Gastrocnemius medialis (tissue), 4 donors: ENCODE measurements around the gene UNC5A. TPM values are rescaled to one million over a fixed set of nuclear protein-coding genes. Genes with fewer than 3 reads are reported as not detected.

Experiments used
- ATAC-seq, 2 donors: fragments of 150-250 bp; one replicate each; pipeline ENCODE4 v1.9.1; 2016
- DNase-seq, 2 donors: peaks; one replicate each; pipeline ENCODE4 v3.0.0-alpha.2; 2019
- H3K27ac ChIP-seq, 4 donors: fragments of 200-600 bp; sonication (generic); 1 replicate in 1 of 4; 2 replicates in 3 of 4; pipeline ENCODE4 v1.5.1; 2016 to 2018; ENCODE audit warnings: mild to moderate bottlenecking in 2 of 4, moderate library complexity in 1 of 4
- H3K27me3 ChIP-seq, 3 donors: fragments of 200-600 bp; sonication (generic) in 2 of 3; 1 replicate in 1 of 3; 2 replicates in 2 of 3; pipeline versions ENCODE4 v1.5.1 to v1.6.0; 2016 to 2019; ENCODE audit warnings: mild to moderate bottlenecking in 1 of 3, moderate library complexity in 1 of 3
- H3K36me3 ChIP-seq, 2 donors: fragments of 200-600 bp; sonication (generic) in 1 of 2; one replicate each; pipeline ENCODE4 v1.5.1; 2017 to 2018
- H3K4me1 ChIP-seq, 2 donors: fragments of 200-600 bp; sonication (generic) in 1 of 2; one replicate each; pipeline ENCODE4 v1.5.1; 2016 to 2017; ENCODE audit warnings: mild to moderate bottlenecking in 2 of 2
- H3K4me3 ChIP-seq, 4 donors: fragments of 200-600 bp; sonication (generic) in 3 of 4; 1 replicate in 1 of 4; 2 replicates in 3 of 4; pipeline ENCODE4 v1.5.1; 2016 to 2019; ENCODE audit warnings: mild to moderate bottlenecking in 2 of 4
- H3K9me3 ChIP-seq, 3 donors: fragments of 200-600 bp; sonication (generic) in 2 of 3; 1 replicate in 1 of 3; 2 replicates in 2 of 3; pipeline ENCODE4 v1.5.1; 2016 to 2019
- CTCF ChIP-seq, 5 experiments: fragments of 450-650 bp in 3 of 5; fragments of 200-600 bp in 2 of 5; sonication (generic) in 2 of 5; IDR thresholded peaks in 4 of 5; conservative IDR thresholded peaks in 1 of 5; 1 replicate in 4 of 5; 2 replicates in 1 of 5; pipeline ENCODE4 v1.5.1; 2016 to 2019; ENCODE audit warnings: antibody characterized with exemption in 5 of 5, mild to moderate bottlenecking in 3 of 5, moderate library complexity in 3 of 5
- POLR2A ChIP-seq, 2 donors: fragments of 450-650 bp; IDR thresholded peaks; one replicate each; pipeline ENCODE4 v1.6.1; 2017; ENCODE audit warnings: antibody characterized with exemption in 2 of 2, mild to moderate bottlenecking in 2 of 2, moderate library complexity in 2 of 2
- in situ Hi-C, 4 donors: fragments of 200-750 bp; cut with MboI; loops; one replicate each; pipeline versions ENCODE4 v1.15.0 to v1.8.0; 2017; ENCODE audit warnings: low sequenced_read_pairs in 4 of 4
- intact Hi-C: fragments of 100-400 bp; cut with DNase I; formaldehyde crosslinking; loops from one replicate; pipeline ENCODE4 v1.15.1; 2023; ENCODE audit warnings: low total_unique reads
- total RNA-seq, 4 donors: library from RNA; depleted of rRNA; stranded (reverse); fragments of >200 nt; gene quantifications; one replicate each; pipeline versions ENCODE4 v1.1.0 to v1.2.3, GENCODE V29; 2016

The UNC5A gene
- total RNA-seq, 4 donors from 2014 or later = 0.10 to 0.55 TPM; not detected in 2

- H3K27me3 ChIP-seq = peaks cover 2 to 23% (median 12%) of the 10 kb centered on the region in 3 donors
- in situ Hi-C loops = no loop called here
- ATAC-seq = no peak
- H3K27ac ChIP-seq = no peak overlapping the region
- intact Hi-C loops = no loop called here
- no peaks in the 10 kb centered on the region for H3K36me3 ChIP-seq
- no peak overlapping the region for H3K4me3 ChIP-seq
- no peaks in the 10 kb centered on the region for H3K9me3 ChIP-seq
- TF ChIP-seq CTCF (IDR thresholded peaks at IDR 0.05 in 4 of 5, conservative IDR thresholded peaks at IDR 0.05 in 1 of 5) = no peak
- no peak for TF ChIP-seq POLR2A (IDR thresholded peaks at IDR 0.05)
- H3K4me1 ChIP-seq = no peaks in the 10 kb centered on the region
- no peak for DNase-seq
Measured at GRCh38 chr5:176860381-176860780, 50.0 kb downstream of the UNC5A start.

GRCh38 chr5:176861276-176861675, 50.9 kb downstream of the UNC5A start:
- no peaks in the 10 kb centered on the region for H3K9me3 ChIP-seq
- no peaks in the 10 kb centered on the region for H3K4me1 ChIP-seq
- ATAC-seq = no peak
- H3K4me3 ChIP-seq = no peak overlapping the region
- peaks cover 2 to 32% (median 21%) of the 10 kb centered on the region in 3 donors for H3K27me3 ChIP-seq
- intact Hi-C loops (no loop called here), in situ Hi-C loops (no loop called here)
- no peak for DNase-seq
- H3K27ac ChIP-seq = no peak overlapping the region
- TF ChIP-seq CTCF (IDR thresholded peaks at IDR 0.05 in 4 of 5, conservative IDR thresholded peaks at IDR 0.05 in 1 of 5) (no peak), POLR2A (IDR thresholded peaks at IDR 0.05) (no peak)
- H3K36me3 ChIP-seq = no peaks in the 10 kb centered on the region

- DNase-seq (no peak), ATAC-seq (no peak)
- no peaks in the 10 kb centered on the region for H3K36me3 ChIP-seq
- H3K4me3 ChIP-seq = no peak overlapping the region
- intact Hi-C loops = no loop called here
- no peaks in the 10 kb centered on the region for H3K4me1 ChIP-seq
- H3K27me3 ChIP-seq = peaks cover 8 to 42% (median 32%) of the 10 kb centered on the region in 3 donors
- in situ Hi-C loops = no loop called here
- no peaks in the 10 kb centered on the region for H3K9me3 ChIP-seq
- TF ChIP-seq POLR2A (IDR thresholded peaks at IDR 0.05) (no peak), CTCF (IDR thresholded peaks at IDR 0.05 in 4 of 5, conservative IDR thresholded peaks at IDR 0.05 in 1 of 5) (no peak)
- no peak overlapping the region for H3K27ac ChIP-seq
Measured at GRCh38 chr5:176862330-176862995, 52.1 kb downstream of the UNC5A start.

GRCh38 chr5:176863041-176863764, 52.8 kb downstream of the UNC5A start:
- H3K4me1 ChIP-seq = no peaks in the 10 kb centered on the region
- in situ Hi-C loops (no loop called here), intact Hi-C loops (no loop called here)
- no peak overlapping the region for H3K4me3 ChIP-seq
- DNase-seq (no peak), ATAC-seq (no peak)
- peaks cover 8 to 42% (median 34%) of the 10 kb centered on the region in 3 donors for H3K27me3 ChIP-seq
- no peak for TF ChIP-seq CTCF (IDR thresholded peaks at IDR 0.05 in 4 of 5, conservative IDR thresholded peaks at IDR 0.05 in 1 of 5)
- H3K36me3 ChIP-seq = no peaks in the 10 kb centered on the region
- H3K9me3 ChIP-seq = no peaks in the 10 kb centered on the region
- no peak overlapping the region for H3K27ac ChIP-seq
